CD4-positive, alpha-beta T cell (primary cell): ENCODE data around the gene SAMD14. TPM values are rescaled to one million over a fixed set of nuclear protein-coding genes. Genes with fewer than 3 reads are reported as not detected.

ENCODE experiments used
- ATAC-seq: fragments of 200-7000 bp; cut with Tn5 transposase; one replicate; pipeline ENCODE4 v1.10.0; 2022; ENCODE audit warnings: mild to moderate bottlenecking; ENCODE audit not compliant: poor library complexity
- CTCF ChIA-PET: fragments of 350-600 bp; sonication (Branson Sonifier 250); formaldehyde crosslinking; loops from one replicate; lab custom pipeline; 2021; ENCODE audit warnings: antibody characterized with exemption, inconsistent platforms; lab: Charles Lee
- POLR2A ChIA-PET: fragments of 350-600 bp; sonication (Branson Sonifier 250); formaldehyde crosslinking; loops from one replicate; lab custom pipeline; 2021; ENCODE audit warnings: antibody characterized with exemption, inconsistent platforms; lab: Charles Lee
- DNase-seq, 14 experiments: peaks; one replicate each; pipeline ENCODE4 v3.0.0-alpha.2; 2013 to 2020; ENCODE audit warnings: mixed read lengths in 2 of 14
- H3K27ac ChIP-seq, 2 donors: one replicate each; pipeline versions ENCODE4 v1.5.1 to v1.7.0; 2013; ENCODE audit warnings: low read length in 2 of 2, low read depth in 1 of 2, mild to moderate bottlenecking in 1 of 2
- H3K27me3 ChIP-seq, 2 experiments: 1 replicate in 1 of 2; 2 replicates in 1 of 2; pipeline versions ENCODE4 v1.6.1 to v1.7.0; 2013; ENCODE audit warnings: low read length in 2 of 2, control low read depth in 1 of 2, mild to moderate bottlenecking in 1 of 2, moderate library complexity in 1 of 2; ENCODE audit not compliant: insufficient read depth in 2 of 2, control insufficient read depth in 1 of 2
- H3K36me3 ChIP-seq: one replicate; pipeline ENCODE4 v1.6.1; 2013; ENCODE audit warnings: low read length, control low read depth; ENCODE audit not compliant: insufficient read depth
- H3K4me1 ChIP-seq: one replicate; pipeline ENCODE4 v1.6.1; 2013; ENCODE audit warnings: low read length, control low read depth; ENCODE audit not compliant: insufficient read depth
- H3K4me3 ChIP-seq: one replicate; pipeline ENCODE4 v1.5.1; 2013; ENCODE audit warnings: mild to moderate bottlenecking, low read length, moderate library complexity
- H3K9me3 ChIP-seq, 2 experiments: 1 replicate in 1 of 2; 2 replicates in 1 of 2; pipeline versions ENCODE4 v1.6.1 to v1.7.0; 2013; ENCODE audit warnings: low read length in 2 of 2, mild to moderate bottlenecking in 2 of 2, control low read depth in 1 of 2, moderate library complexity in 1 of 2; ENCODE audit not compliant: control insufficient read depth in 1 of 2, insufficient read depth in 1 of 2
- H3K27ac Mint-ChIP-seq: one replicate; pipeline ENCODE4 v1.8.0; 2020; ENCODE audit warnings: mixed read lengths
- H3K27me3 Mint-ChIP-seq: one replicate; pipeline ENCODE4 v1.8.0; 2021; ENCODE audit warnings: mixed read lengths
- H3K36me3 Mint-ChIP-seq: one replicate; pipeline ENCODE4 v1.8.0; 2021; ENCODE audit warnings: low read depth, mixed read lengths
- H3K4me1 Mint-ChIP-seq: one replicate; pipeline ENCODE4 v1.8.0; 2021; ENCODE audit warnings: low read depth, mixed read lengths
- H3K4me3 Mint-ChIP-seq: one replicate; pipeline ENCODE4 v1.8.0; 2020; ENCODE audit warnings: mild to moderate bottlenecking, mixed read lengths
- H3K9me3 Mint-ChIP-seq: one replicate; pipeline ENCODE4 v1.8.0; 2020; ENCODE audit warnings: mixed read lengths
- intact Hi-C, 2 experiments: fragments of 100-400 bp; cut with DNase I in 1 of 2; cut with micrococcal nuclease in 1 of 2; formaldehyde crosslinking; loops; one replicate each; pipeline versions ENCODE4 v1.15.1 to v1.9.0; 2023 to 2025; cut with DNase I, micrococcal nuclease
- total RNA-seq, 174 experiments: library from RNA in 2 of 174; stranded (reverse) in 2 of 174; gene quantifications; one replicate each; pipeline ENCODE4 v1.2.3 and lab custom pipeline; 2021 to 2026
- TF ChIP-seq, protein P1 (sequence below): fragments of 200-600 bp; IDR thresholded peaks from one replicate; pipeline ENCODE4 v1.8.0; 2022; ENCODE audit warnings: antibody characterized with exemption, mild to moderate bottlenecking

The SAMD14 gene
- total RNA-seq, 2 experiments from 2014 or later, result 0.33 to 0.53 TPM

DNA sequence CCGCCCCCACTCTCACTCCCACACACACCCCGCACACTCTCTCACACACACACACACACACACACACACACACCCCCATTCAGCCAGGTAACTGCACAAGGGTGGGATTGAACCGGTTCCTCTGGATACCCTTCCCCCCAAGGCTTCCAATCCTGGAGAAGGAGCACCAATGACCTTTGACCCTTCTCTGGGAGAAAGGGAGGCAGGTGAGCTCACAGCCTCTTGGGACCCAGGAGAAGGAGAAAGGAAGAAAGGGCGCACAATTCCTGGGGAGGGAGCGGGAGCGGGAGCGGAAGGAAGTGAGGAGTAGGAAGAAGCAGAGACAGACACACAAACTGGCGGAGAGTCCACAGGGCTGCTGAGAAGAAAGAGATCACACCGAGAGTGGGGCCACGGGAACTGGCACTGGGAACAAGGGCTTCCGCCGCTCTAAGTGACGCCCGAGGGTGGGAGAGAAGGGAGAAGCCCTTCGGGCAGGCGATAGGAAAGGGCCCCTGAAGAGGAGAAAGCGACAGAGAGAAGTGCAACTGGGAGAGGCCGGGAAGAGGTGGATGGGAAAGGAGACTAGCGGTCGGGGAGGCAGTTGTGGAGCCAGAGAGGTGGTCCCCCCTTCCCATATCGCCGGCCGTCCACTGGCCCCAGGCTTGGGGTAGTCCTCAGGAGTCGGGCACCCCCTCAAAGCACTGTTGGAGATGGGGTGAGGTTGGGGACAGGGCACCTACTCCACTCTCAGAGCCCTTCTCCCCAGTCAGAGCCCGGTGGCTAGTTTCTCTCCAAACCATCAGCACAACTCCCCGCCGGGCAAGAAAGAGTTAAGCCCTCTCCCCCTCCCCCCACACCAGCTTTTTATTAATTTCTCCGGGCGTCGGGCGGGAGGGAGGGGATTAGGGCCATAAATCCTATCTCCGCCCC lies 1.3 kb downstream of the SAMD14 start:
- ChIA-PET POLR2A (no interaction called here), CTCF (no interaction called here)
- Histone ChIP-seq H3K9me3 (no peaks in the 10 kb centered on the region), H3K36me3 (no peaks in the 10 kb centered on the region), H3K27me3 (peaks cover 10 to 13% of the 10 kb centered on the region in 2 experiments), H3K4me3 (no peak overlapping the region), H3K27ac (no peak overlapping the region), H3K4me1 (peaks cover 35% of the 10 kb centered on the region)
- TF ChIP-seq, protein P1, sequence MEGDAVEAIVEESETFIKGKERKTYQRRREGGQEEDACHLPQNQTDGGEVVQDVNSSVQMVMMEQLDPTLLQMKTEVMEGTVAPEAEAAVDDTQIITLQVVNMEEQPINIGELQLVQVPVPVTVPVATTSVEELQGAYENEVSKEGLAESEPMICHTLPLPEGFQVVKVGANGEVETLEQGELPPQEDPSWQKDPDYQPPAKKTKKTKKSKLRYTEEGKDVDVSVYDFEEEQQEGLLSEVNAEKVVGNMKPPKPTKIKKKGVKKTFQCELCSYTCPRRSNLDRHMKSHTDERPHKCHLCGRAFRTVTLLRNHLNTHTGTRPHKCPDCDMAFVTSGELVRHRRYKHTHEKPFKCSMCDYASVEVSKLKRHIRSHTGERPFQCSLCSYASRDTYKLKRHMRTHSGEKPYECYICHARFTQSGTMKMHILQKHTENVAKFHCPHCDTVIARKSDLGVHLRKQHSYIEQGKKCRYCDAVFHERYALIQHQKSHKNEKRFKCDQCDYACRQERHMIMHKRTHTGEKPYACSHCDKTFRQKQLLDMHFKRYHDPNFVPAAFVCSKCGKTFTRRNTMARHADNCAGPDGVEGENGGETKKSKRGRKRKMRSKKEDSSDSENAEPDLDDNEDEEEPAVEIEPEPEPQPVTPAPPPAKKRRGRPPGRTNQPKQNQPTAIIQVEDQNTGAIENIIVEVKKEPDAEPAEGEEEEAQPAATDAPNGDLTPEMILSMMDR, result no peak
- ATAC-seq (no peak), DNase-seq (peak in 1 of 14 experiments; percentile 24)
- Mint-ChIP-seq H3K9me3 (no peaks in the 10 kb centered on the region), H3K36me3 (peaks cover 14% of the 10 kb centered on the region), H3K4me3 (peak overlapping the region; percentile 89), H3K4me1 (peaks cover 33% of the 10 kb centered on the region), H3K27me3 (peaks cover 27% of the 10 kb centered on the region), H3K27ac (peak overlapping the region; percentile 36)
- intact Hi-C loops, result no loop called here

GRCh38 chr17:50127697-50128361 lies 2.1 kb downstream of the SAMD14 start:
- Histone ChIP-seq H3K4me3 (no peak overlapping the region), H3K9me3 (no peaks in the 10 kb centered on the region), H3K4me1 (peaks cover 35% of the 10 kb centered on the region), H3K36me3 (no peaks in the 10 kb centered on the region), H3K27me3 (peaks cover 10 to 13% of the 10 kb centered on the region in 2 experiments), H3K27ac (no peak overlapping the region)
- Mint-ChIP-seq H3K27me3 (peaks cover 27% of the 10 kb centered on the region), H3K4me1 (peaks cover 33% of the 10 kb centered on the region), H3K9me3 (no peaks in the 10 kb centered on the region), H3K27ac (no peak overlapping the region), H3K36me3 (peaks cover 8% of the 10 kb centered on the region), H3K4me3 (no peak overlapping the region)
- ATAC-seq (no peak), DNase-seq (peak in 1 of 14 experiments; percentile 15)
- TF ChIP-seq, protein P1, result no peak
- intact Hi-C loops, result no loop called here
- ChIA-PET POLR2A (no interaction called here), CTCF (interaction anchor here (0.9 kb wide), 1 partner anchor 11 kb away, joined by 3 read pairs; no protein-coding TSS in a partner anchor)

DNA sequence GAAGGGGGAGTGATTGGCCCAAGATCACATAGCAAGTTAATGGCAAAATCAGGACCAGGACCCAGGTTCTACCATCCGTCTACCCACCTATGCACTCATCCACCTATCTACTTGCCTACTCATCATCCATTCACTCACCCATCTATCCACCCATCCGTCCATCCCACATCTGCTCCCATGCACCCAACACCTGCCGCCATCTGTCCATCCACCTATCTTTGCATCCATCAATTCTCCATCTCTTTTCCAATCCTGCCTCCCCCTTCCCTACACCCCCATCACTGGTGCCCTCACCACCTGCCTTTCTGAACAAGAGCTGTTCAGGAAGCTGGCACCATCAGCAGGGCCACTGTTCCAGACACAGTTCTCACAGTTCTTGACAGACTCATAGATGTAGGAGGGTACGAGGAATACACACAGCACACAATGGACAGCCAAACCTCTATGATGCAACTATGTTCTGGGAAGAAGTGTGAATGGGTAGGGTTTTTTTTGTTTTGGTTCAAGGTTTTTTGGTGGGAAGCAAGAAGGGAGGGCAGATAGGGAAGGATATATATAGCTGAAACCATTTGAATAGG lies 4.5 kb downstream of the SAMD14 start:
- peaks cover 5 to 9% of the 10 kb centered on the region in 2 experiments for H3K27me3 ChIP-seq
- H3K9me3 ChIP-seq, result no peaks in the 10 kb centered on the region
- CTCF ChIA-PET, result interaction anchor here (1.9 kb wide), 1 partner anchor 8 kb away, joined by 5 read pairs; no protein-coding TSS in a partner anchor
- H3K27me3 Mint-ChIP-seq, result peaks cover 22% of the 10 kb centered on the region
- POLR2A ChIA-PET, result no interaction called here
- no peaks in the 10 kb centered on the region for H3K36me3 Mint-ChIP-seq
- no peaks in the 10 kb centered on the region for H3K9me3 Mint-ChIP-seq
- TF ChIP-seq, protein P1, result no peak
- H3K36me3 ChIP-seq, result no peaks in the 10 kb centered on the region
- peaks cover 24% of the 10 kb centered on the region for H3K4me1 ChIP-seq
- DNase-seq (no peak), ATAC-seq (no peak)
- no peak overlapping the region for H3K4me3 Mint-ChIP-seq
- peaks cover 13% of the 10 kb centered on the region for H3K4me1 Mint-ChIP-seq
- H3K4me3 ChIP-seq, result no peak overlapping the region
- H3K27ac ChIP-seq, result no peak overlapping the region
- intact Hi-C loops, result no loop called here
- no peak overlapping the region for H3K27ac Mint-ChIP-seq
